Esophagus squamous epithelium (tissue), 5 donors: ENCODE results near the gene RNF157. TPM values are rescaled to one million over a fixed set of nuclear protein-coding genes. Genes with fewer than 3 reads are reported as not detected.
A peak's percentile ranks its signal among the peaks of the same experiment; 100 is the strongest.
"Not testable (repeated sequence)": the region's sequence is repeated elsewhere in the genome, so short reads cannot be mapped to it uniquely, and the experiment has no call there.

Source experiments
- DNase-seq: peaks from one replicate; lab custom pipeline; 2025; lab: John Stamatoyannopoulos, UW
- H3K27ac ChIP-seq, 4 donors: fragments of 200-600 bp; sonication (generic); one replicate each; pipeline ENCODE4 v1.5.1; 2016 to 2019; ENCODE audit warnings: mild to moderate bottlenecking in 1 of 4
- H3K27me3 ChIP-seq, 4 donors: fragments of 200-600 bp; sonication (generic); 1 replicate in 3 of 4; 2 replicates in 1 of 4; pipeline versions ENCODE4 v1.5.1 to v1.6.0; 2017 to 2021; ENCODE audit warnings: antibody characterized with exemption in 1 of 4
- H3K36me3 ChIP-seq, 3 donors: fragments of 200-600 bp; sonication (generic); one replicate each; pipeline ENCODE4 v1.5.1; 2016 to 2019
- H3K4me1 ChIP-seq, 3 donors: fragments of 200-600 bp; sonication (generic); one replicate each; pipeline ENCODE4 v1.5.1; 2017 to 2019
- H3K4me3 ChIP-seq, 4 donors: fragments of 200-600 bp; sonication (generic); 1 replicate in 3 of 4; 2 replicates in 1 of 4; pipeline ENCODE4 v1.5.1; 2016 to 2019; ENCODE audit warnings: mild to moderate bottlenecking in 2 of 4, moderate library complexity in 1 of 4
- H3K9me3 ChIP-seq, 3 donors: fragments of 200-600 bp; sonication (generic); one replicate each; pipeline ENCODE4 v1.5.1; 2016 to 2019
- POLR2A ChIP-seq, 4 donors: fragments of 450-650 bp; IDR thresholded peaks; one replicate each; pipeline ENCODE4 v1.6.1; 2017; ENCODE audit warnings: antibody characterized with exemption in 4 of 4, mild to moderate bottlenecking in 4 of 4, moderate library complexity in 3 of 4
- WGBS, 2 donors: methylation state at CpG; one replicate each; pipeline ENCODE4 v1.1.5; 2018; 5-methylcytosine and 5-hydroxymethylcytosine counted together
- intact Hi-C: fragments of 100-400 bp; cut with DNase I; formaldehyde crosslinking; loops from one replicate; pipeline ENCODE4 v1.15.0; 2022
- total RNA-seq, 4 donors: library from RNA; depleted of rRNA; stranded (reverse); fragments of >200 nt; gene quantifications; one replicate each; pipeline ENCODE4 v1.1.0, GENCODE V29; 2016
- TF ChIP-seq, protein P1 (sequence below), 6 experiments: fragments of 450-650 bp in 4 of 6; fragments of 200-600 bp in 2 of 6; sonication (generic) in 2 of 6; IDR thresholded peaks; one replicate each; pipeline ENCODE4 v1.5.1; 2016 to 2019; ENCODE audit warnings: antibody characterized with exemption in 6 of 6, mild to moderate bottlenecking in 4 of 6, moderate library complexity in 4 of 6
- donor health status: DM: yes; HTN: yes; CAD: no.

Gene RNF157
- total RNA-seq, 4 donors from 2014 or later, result 0.11 to 3.4 (median 0.26) TPM

DNA sequence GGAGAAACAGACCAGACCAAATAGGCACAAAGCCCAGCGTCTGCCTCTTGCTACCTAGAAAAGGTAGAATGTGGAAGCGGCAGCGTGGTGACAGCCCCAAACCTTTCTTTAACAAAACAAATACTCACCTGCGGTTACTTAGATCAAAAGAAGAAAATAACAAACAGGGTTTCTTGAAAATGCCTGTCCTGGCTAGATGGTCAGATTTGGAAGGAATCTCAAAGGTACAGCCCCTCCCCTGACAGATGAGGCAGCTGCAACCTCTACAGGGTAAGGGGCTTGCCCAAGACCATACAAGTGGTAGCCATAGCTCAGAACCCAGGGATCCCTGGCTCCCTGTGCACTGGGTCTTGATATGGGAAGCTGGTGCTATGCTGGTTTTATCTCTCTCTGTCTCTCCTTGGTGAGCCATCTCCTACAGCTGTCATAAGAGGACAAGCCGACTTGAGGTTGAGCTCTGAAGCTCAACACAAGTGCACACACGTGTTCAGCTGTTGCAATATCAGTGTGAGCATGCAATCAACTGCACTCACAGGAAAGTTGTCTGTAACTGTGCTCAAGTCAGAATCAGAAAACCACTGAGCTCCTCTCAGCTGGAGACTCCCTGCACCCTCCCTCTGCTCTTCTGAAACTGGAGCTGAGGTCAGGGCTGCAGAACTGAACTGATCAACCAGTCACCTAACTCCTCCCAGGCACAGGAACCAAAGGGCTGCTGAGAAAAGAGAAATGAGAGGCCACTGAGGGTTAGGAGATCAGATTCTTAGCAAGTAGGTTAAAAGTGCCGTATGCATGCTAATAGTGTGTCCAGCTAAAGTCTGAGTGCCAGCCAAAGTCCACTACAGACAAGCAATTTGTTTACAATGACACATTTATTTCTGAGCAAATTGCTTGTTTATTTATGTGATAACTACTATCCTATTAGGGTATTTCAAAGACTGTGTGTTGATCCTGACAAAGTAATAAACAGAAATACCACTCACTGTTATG, 6.1 kb upstream of the RNF157 start:
- no peaks in the 10 kb centered on the region for H3K9me3 ChIP-seq
- TF ChIP-seq POLR2A (IDR thresholded peaks at IDR 0.05), result peak in 1 of 4 donors; percentile 40
- TF ChIP-seq, protein P1, sequence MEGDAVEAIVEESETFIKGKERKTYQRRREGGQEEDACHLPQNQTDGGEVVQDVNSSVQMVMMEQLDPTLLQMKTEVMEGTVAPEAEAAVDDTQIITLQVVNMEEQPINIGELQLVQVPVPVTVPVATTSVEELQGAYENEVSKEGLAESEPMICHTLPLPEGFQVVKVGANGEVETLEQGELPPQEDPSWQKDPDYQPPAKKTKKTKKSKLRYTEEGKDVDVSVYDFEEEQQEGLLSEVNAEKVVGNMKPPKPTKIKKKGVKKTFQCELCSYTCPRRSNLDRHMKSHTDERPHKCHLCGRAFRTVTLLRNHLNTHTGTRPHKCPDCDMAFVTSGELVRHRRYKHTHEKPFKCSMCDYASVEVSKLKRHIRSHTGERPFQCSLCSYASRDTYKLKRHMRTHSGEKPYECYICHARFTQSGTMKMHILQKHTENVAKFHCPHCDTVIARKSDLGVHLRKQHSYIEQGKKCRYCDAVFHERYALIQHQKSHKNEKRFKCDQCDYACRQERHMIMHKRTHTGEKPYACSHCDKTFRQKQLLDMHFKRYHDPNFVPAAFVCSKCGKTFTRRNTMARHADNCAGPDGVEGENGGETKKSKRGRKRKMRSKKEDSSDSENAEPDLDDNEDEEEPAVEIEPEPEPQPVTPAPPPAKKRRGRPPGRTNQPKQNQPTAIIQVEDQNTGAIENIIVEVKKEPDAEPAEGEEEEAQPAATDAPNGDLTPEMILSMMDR (IDR thresholded peaks at IDR 0.05), result no peak
- peaks cover 0 to 45% (median 0%) of the 10 kb centered on the region in 4 donors for H3K27me3 ChIP-seq
- 65 to 91% methylated on average over 5 to 6 of the region's 7 CpGs for whole genome bisulfite sequencing, 2 donors
- no peak overlapping the region for H3K4me3 ChIP-seq
- no peaks in the 10 kb centered on the region for H3K36me3 ChIP-seq
- DNase-seq, result no peak
- intact Hi-C loops, result no loop called here
- peaks cover 0 to 20% (median 2%) of the 10 kb centered on the region in 3 donors for H3K4me1 ChIP-seq
- no peak overlapping the region for H3K27ac ChIP-seq

DNA sequence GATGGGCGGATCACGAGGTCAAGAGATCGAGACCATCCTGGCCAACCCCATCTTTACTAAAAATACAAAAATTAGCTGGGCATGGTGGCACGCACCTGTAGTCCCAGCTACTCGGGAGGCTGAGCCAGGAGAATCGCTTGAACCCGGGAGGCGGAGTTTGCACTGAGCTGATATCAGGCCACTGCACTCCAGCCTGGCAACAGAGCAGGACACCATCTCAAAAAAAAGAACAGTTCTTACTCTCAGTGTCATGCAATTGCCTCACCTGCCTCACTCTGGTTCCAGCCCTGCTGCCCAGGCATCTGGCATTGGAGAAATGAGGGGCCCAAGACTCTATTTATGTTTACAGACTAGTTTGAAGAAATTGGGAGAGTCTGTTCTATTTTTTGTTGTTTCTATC, 4.4 kb upstream of the RNF157 start:
- Histone ChIP-seq H3K4me1 (peaks cover 6 to 29% (median 11%) of the 10 kb centered on the region in 3 donors), H3K27me3 (peaks cover 0 to 60% (median 1%) of the 10 kb centered on the region in 4 donors)
- WGBS, 2 donors, result 96 to 98% methylated on average over 4 to 8 of the region's 8 CpGs
- intact Hi-C loops, DNase-seq, H3K27ac ChIP-seq, H3K9me3 ChIP-seq, H3K4me3 ChIP-seq, H3K36me3 ChIP-seq: not testable (repeated sequence)

DNA sequence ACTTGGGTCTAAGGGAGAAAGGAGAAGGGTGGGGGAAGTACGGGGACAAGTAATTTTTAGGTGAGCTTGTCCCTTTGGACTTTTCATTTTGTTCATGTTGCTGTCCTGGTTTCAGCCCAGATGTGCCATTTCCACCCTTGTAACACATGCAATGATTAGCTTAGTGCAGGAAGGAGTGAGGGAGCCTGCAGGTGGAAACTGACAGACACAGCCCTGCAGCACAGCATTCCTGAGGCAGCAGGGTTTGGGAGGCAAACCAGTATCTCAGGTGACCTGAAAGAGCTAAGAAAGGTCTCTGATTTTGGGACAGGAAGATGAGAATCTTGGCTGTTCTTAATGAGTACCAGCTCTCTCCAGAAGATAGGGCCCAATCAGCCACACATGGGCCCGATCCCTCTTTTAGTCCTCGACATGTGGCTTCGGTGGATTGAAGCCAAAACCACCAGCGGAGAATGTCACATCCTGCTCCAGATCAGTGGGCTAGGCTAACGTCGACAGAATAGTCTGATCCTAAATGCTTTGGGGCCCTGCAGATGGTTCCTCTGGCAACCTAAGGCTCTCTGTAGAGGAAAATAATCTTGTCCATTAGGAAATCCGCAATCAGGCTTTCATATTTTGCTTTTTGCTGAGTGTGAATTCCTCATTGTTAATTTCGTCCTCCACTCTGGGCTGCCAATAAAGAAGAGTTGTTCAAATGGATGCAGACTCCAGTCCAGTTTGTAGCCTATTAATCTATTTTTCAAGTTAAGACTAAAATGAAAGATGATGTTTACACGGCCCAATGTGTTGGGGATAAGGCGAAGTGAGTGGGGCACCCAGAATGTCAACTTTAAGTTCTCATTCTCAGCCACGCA, 3.8 kb upstream of the RNF157 start:
- 75 to 80% methylated on average over 5 to 12 of the region's 12 CpGs for WGBS, 2 donors
- no peak for DNase-seq

DNA sequence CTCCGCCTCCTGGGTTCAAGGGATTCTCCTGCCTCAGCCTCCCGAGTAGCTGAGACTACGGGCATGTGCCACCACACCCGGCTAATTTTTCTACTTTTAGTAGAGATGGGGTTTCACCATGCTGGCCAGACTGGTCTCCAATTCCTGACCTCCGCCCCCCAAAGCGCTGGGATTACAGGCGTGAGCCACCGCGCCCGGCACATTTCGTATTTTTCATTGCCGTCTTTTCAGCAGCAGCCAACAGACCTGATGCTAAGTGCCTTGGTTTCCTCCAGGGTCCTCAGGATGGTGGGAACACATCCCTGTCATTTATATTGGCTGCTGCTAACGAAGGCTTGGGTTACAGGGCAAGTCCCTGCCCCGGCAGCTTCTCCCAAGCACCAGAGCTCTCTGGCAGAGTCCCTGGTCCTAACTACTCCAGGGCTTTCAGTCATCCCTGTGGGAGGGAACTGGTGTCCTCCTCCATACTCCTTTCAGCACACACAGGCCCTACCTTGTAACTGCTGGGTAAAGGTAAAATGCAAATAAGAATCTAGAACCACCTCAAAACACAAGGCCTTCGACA, 1.5 kb upstream of the RNF157 start:
- Histone ChIP-seq H3K9me3 (no peaks in the 10 kb centered on the region), H3K27ac (no peak overlapping the region), H3K4me3 (peak overlapping the region in 2 of 4 donors; percentile 59 to 80), H3K27me3 (peaks cover 0 to 74% (median 2%) of the 10 kb centered on the region in 4 donors), H3K36me3 (no peaks in the 10 kb centered on the region), H3K4me1 (peaks cover 9 to 29% (median 18%) of the 10 kb centered on the region in 3 donors)
- DNase-seq, result no peak
- no peak for TF ChIP-seq POLR2A (IDR thresholded peaks at IDR 0.05)
- TF ChIP-seq, protein P1 (IDR thresholded peaks at IDR 0.05), result no peak
- intact Hi-C loops, result no loop called here
- 95 to 96% methylated on average over 12 to 14 of the region's 15 CpGs for WGBS, 2 donors

More for the DNA sequence above, 3.8 kb upstream of the RNF157 start:
- Histone ChIP-seq H3K27ac (no peak overlapping the region), H3K4me1 (peaks cover 9 to 36% (median 18%) of the 10 kb centered on the region in 3 donors), H3K36me3 (no peaks in the 10 kb centered on the region), H3K27me3 (peaks cover 0 to 66% (median 2%) of the 10 kb centered on the region in 4 donors), H3K4me3 (no peak overlapping the region), H3K9me3 (no peaks in the 10 kb centered on the region)
- TF ChIP-seq POLR2A (IDR thresholded peaks at IDR 0.05), result no peak
- TF ChIP-seq, protein P1 (IDR thresholded peaks at IDR 0.05), result no peak
- intact Hi-C loops, result no loop called here

DNA sequence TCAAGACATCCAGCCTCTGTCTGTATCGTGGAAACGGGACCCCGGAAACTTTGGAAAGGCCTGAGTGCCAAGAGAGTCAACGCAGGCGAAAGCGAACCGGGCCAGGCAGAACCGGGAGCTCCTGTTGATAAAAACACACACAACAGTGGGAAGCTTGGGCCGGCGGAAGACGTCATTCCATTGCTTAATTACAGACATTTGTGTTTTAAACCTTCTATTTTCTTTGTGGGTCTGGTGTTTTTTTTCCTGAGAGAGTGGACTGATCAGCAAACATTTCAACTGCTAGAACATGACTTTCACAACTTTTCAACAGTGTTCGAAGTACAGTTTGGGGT, 878 bp upstream of the RNF157 start:
- Histone ChIP-seq H3K4me3 (peak overlapping the region; percentile 34 to 80 (median 56)), H3K27me3 (peaks cover 0 to 74% (median 2%) of the 10 kb centered on the region in 4 donors), H3K36me3 (no peaks in the 10 kb centered on the region), H3K4me1 (peaks cover 9 to 26% (median 18%) of the 10 kb centered on the region in 3 donors), H3K27ac (peak overlapping the region; percentile 24 to 67 (median 52)), H3K9me3 (no peaks in the 10 kb centered on the region)
- TF ChIP-seq POLR2A (IDR thresholded peaks at IDR 0.05), result no peak
- TF ChIP-seq, protein P1 (IDR thresholded peaks at IDR 0.05), result no peak
- 15 to 28% methylated on average over 9 to 10 of the region's 12 CpGs for WGBS, 2 donors
- intact Hi-C loops, result no loop called here
- DNase-seq, result no peak
